ENCODE data around the gene DNAJB2.

Gene DNAJB2

DNA sequence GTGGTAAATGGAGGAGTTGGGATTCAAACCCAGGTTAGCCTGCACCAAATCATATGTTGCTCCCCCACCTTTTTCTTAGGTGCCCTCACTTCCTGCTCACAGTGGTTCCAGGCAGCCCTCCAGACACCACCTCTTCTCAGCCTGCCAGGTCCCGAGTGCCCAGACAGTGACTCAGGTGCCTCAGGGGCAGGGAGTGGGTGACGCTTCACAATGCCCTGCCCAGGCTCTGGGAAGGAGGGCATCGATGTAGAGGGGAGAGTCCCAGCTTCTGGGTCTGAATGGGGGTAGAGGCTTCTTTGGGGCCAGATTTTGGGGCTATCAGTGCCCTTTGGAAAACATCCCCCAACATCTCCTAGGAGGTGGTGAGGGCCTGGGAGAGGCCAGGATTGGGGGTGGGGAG, 5.2 kb upstream of the DNAJB2 start:
- peak overlapping the region; percentile 71 for H3K18ac ChIP-seq (ENCODE audit: low read length)
- WGBS (ENCODE audit: extremely low coverage, insufficient coverage, insufficient read length), result no CpG with 5 or more reads among the region's 3 CpGs
- peak overlapping the region; percentile 95 for H4K91ac ChIP-seq (ENCODE audit: low read depth, low read length)
- H3K79me2 ChIP-seq (ENCODE audit: control insufficient read depth, insufficient read depth, low read length, poor library complexity), result peaks cover 2% of the 10 kb centered on the region
- no peak overlapping the region for H3K23ac ChIP-seq (ENCODE audit: low read length)
- H3K9me3 ChIP-seq (ENCODE audit: insufficient read depth, low read depth, low read length), result no peaks in the 10 kb centered on the region
- DNase-seq, result peak; percentile 93
- H2BK120ac ChIP-seq (ENCODE audit: insufficient read depth, low read length, poor library complexity), result peak overlapping the region; percentile 80
- H3K4me1 ChIP-seq (ENCODE audit: control insufficient read depth in 1 of 2, insufficient read depth in 2 of 2, low read length in 2 of 2), result peaks cover 18 to 22% of the 10 kb centered on the region in 2 experiments
- H2BK5ac ChIP-seq (ENCODE audit: low read depth, low read length, poor library complexity), result peak overlapping the region; percentile 88
- no peak overlapping the region for H3K4ac ChIP-seq (ENCODE audit: low read depth, low read length)
- peak overlapping the region; percentile 80 for H3K14ac ChIP-seq (ENCODE audit: low read length)
- H3K27ac ChIP-seq (ENCODE audit: low read depth, low read length), result peak overlapping the region; percentile 96
- H2BK12ac ChIP-seq (ENCODE audit: low read length), result peak overlapping the region; percentile 58
- peak overlapping the region; percentile 50 for H3K4me2 ChIP-seq (ENCODE audit: low read length)
- H4K8ac ChIP-seq (ENCODE audit: low read depth, low read length), result peak overlapping the region; percentile 63
- peaks cover 19% of the 10 kb centered on the region for H3K79me1 ChIP-seq (ENCODE audit: low read length)
- no peak overlapping the region for H3K9ac ChIP-seq (ENCODE audit: low read length)
- no peaks in the 10 kb centered on the region for H3K27me3 ChIP-seq (ENCODE audit: insufficient read depth, low read length)
- H2AFZ ChIP-seq (ENCODE audit: insufficient read depth, low read length, poor library complexity), result peak overlapping the region; percentile 28
- H4K12ac ChIP-seq (ENCODE audit: low read depth, low read length), result peak overlapping the region; percentile 71
- H2AK5ac ChIP-seq (ENCODE audit: low read length), result peak overlapping the region; percentile 21
- H3K36me3 ChIP-seq (ENCODE audit: control insufficient read depth in 1 of 2, insufficient read depth in 2 of 2, low read length in 2 of 2), result no peaks in the 10 kb centered on the region
- no peak overlapping the region for H3K4me3 ChIP-seq (ENCODE audit: low read depth, low read length)

DNA sequence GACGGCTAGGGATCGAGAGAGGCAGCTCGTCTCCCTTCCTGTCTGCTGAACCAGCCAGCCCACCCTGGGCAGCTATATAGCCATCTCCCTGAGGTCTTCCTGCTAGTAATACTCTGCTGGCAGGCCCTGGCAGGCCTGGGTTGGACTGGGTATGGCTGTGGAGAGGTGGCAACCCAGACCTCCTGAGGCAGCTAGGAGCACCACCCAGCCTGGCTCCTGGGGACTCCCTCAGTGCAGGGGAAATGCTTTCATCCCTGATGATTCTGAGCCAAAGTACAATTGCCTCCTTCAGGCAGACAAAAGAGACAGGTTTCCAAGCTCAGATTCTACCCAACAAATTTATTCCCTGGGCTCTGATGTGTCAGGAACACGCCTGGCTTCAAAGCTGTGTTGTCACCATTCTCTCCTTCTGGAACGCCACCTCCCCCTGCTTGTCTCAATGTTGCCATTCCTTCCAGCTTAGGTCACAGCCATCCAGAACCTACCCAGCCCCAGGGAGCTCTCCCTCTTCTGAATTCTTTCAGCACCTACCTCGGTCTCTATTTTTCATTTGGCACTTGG, 4.7 kb upstream of the DNAJB2 start:
- no peak overlapping the region for H3K23ac ChIP-seq (ENCODE audit: low read length)
- H4K12ac ChIP-seq (ENCODE audit: low read depth, low read length), result peak overlapping the region; percentile 71
- DNase-seq, result peak; percentile 93 to 96
- H3K4me3 ChIP-seq (ENCODE audit: low read depth, low read length), result no peak overlapping the region
- H3K27ac ChIP-seq (ENCODE audit: low read depth, low read length), result peak overlapping the region; percentile 96
- H3K18ac ChIP-seq (ENCODE audit: low read length), result peak overlapping the region; percentile 71
- peak overlapping the region; percentile 21 for H2AK5ac ChIP-seq (ENCODE audit: low read length)
- peak overlapping the region; percentile 58 for H2BK12ac ChIP-seq (ENCODE audit: low read length)
- H4K8ac ChIP-seq (ENCODE audit: low read depth, low read length), result peak overlapping the region; percentile 63
- H3K4ac ChIP-seq (ENCODE audit: low read depth, low read length), result no peak overlapping the region
- peaks cover 18 to 22% of the 10 kb centered on the region in 2 experiments for H3K4me1 ChIP-seq (ENCODE audit: control insufficient read depth in 1 of 2, insufficient read depth in 2 of 2, low read length in 2 of 2)
- no peaks in the 10 kb centered on the region for H3K9me3 ChIP-seq (ENCODE audit: insufficient read depth, low read depth, low read length)
- peak overlapping the region; percentile 95 for H4K91ac ChIP-seq (ENCODE audit: low read depth, low read length)
- H3K79me2 ChIP-seq (ENCODE audit: control insufficient read depth, insufficient read depth, low read length, poor library complexity), result peaks cover 4% of the 10 kb centered on the region
- H3K14ac ChIP-seq (ENCODE audit: low read length), result peak overlapping the region; percentile 80
- H2BK120ac ChIP-seq (ENCODE audit: insufficient read depth, low read length, poor library complexity), result peak overlapping the region; percentile 80
- H3K27me3 ChIP-seq (ENCODE audit: insufficient read depth, low read length), result no peaks in the 10 kb centered on the region
- peak overlapping the region; percentile 88 for H2BK5ac ChIP-seq (ENCODE audit: low read depth, low read length, poor library complexity)
- no peaks in the 10 kb centered on the region for H3K36me3 ChIP-seq (ENCODE audit: control insufficient read depth in 1 of 2, insufficient read depth in 2 of 2, low read length in 2 of 2)
- peaks cover 23% of the 10 kb centered on the region for H3K79me1 ChIP-seq (ENCODE audit: low read length)
- no peak overlapping the region for H3K9ac ChIP-seq (ENCODE audit: low read length)
- WGBS (ENCODE audit: extremely low coverage, insufficient coverage, insufficient read length), result no CpG with 5 or more reads among the region's 6 CpGs
- peak overlapping the region; percentile 28 for H2AFZ ChIP-seq (ENCODE audit: insufficient read depth, low read length, poor library complexity)
- H3K4me2 ChIP-seq (ENCODE audit: low read length), result peak overlapping the region; percentile 50

GRCh38 chr2:219277703-219278654, 1.2 kb upstream of the DNAJB2 start:
- Histone ChIP-seq H3K27me3 (ENCODE audit: insufficient read depth, low read length) (no peaks in the 10 kb centered on the region), H3K36me3 (ENCODE audit: control insufficient read depth in 1 of 2, insufficient read depth in 2 of 2, low read length in 2 of 2) (peaks cover 20% of the 10 kb centered on the region in 2 experiments), H3K79me1 (ENCODE audit: low read length) (peaks cover 27% of the 10 kb centered on the region), H4K8ac (ENCODE audit: low read depth, low read length) (peak overlapping the region; percentile 58), H3K18ac (ENCODE audit: low read length) (no peak overlapping the region), H3K4ac (ENCODE audit: low read depth, low read length) (no peak overlapping the region), H3K4me1 (ENCODE audit: control insufficient read depth in 1 of 2, insufficient read depth in 2 of 2, low read length in 2 of 2) (peaks cover 23 to 28% of the 10 kb centered on the region in 2 experiments), H3K14ac (ENCODE audit: low read length) (peak overlapping the region; percentile 5), H3K4me2 (ENCODE audit: low read length) (peak overlapping the region; percentile 49), H3K9ac (ENCODE audit: low read length) (no peak overlapping the region), H2BK120ac (ENCODE audit: insufficient read depth, low read length, poor library complexity) (peak overlapping the region; percentile 52), H3K23ac (ENCODE audit: low read length) (no peak overlapping the region), H2AK5ac (ENCODE audit: low read length) (peak overlapping the region; percentile 5), H3K27ac (ENCODE audit: low read depth, low read length) (peak overlapping the region; percentile 70), H2AFZ (ENCODE audit: insufficient read depth, low read length, poor library complexity) (peak overlapping the region; percentile 13), H3K4me3 (ENCODE audit: low read depth, low read length) (no peak overlapping the region), H4K12ac (ENCODE audit: low read depth, low read length) (peak overlapping the region; percentile 22), H3K79me2 (ENCODE audit: control insufficient read depth, insufficient read depth, low read length, poor library complexity) (peaks cover 8% of the 10 kb centered on the region), H4K91ac (ENCODE audit: low read depth, low read length) (peak overlapping the region; percentile 49), H2BK5ac (ENCODE audit: low read depth, low read length, poor library complexity) (peak overlapping the region; percentile 11), H2BK12ac (ENCODE audit: low read length) (peak overlapping the region; percentile 19), H3K9me3 (ENCODE audit: insufficient read depth, low read depth, low read length) (no peaks in the 10 kb centered on the region)
- WGBS (ENCODE audit: extremely low coverage, insufficient coverage, insufficient read length), result no CpG with 5 or more reads among the region's 25 CpGs
- peak; percentile 74 to 94 for DNase-seq

- H3K27ac ChIP-seq (ENCODE audit: low read depth, low read length), result peak overlapping the region; percentile 70
- no peak overlapping the region for H4K12ac ChIP-seq (ENCODE audit: low read depth, low read length)
- no peak overlapping the region for H3K23ac ChIP-seq (ENCODE audit: low read length)
- H3K4me2 ChIP-seq (ENCODE audit: low read length), result peak overlapping the region; percentile 46
- H2AK5ac ChIP-seq (ENCODE audit: low read length), result peak overlapping the region; percentile 5
- H2AFZ ChIP-seq (ENCODE audit: insufficient read depth, low read length, poor library complexity), result no peak overlapping the region
- H3K9me3 ChIP-seq (ENCODE audit: insufficient read depth, low read depth, low read length), result no peaks in the 10 kb centered on the region
- H4K91ac ChIP-seq (ENCODE audit: low read depth, low read length), result peak overlapping the region; percentile 49
- H3K4me1 ChIP-seq (ENCODE audit: control insufficient read depth in 1 of 2, insufficient read depth in 2 of 2, low read length in 2 of 2), result peaks cover 23 to 25% of the 10 kb centered on the region in 2 experiments
- H2BK12ac ChIP-seq (ENCODE audit: low read length), result peak overlapping the region; percentile 16
- H2BK120ac ChIP-seq (ENCODE audit: insufficient read depth, low read length, poor library complexity), result peak overlapping the region; percentile 37
- peak overlapping the region; percentile 7 for H2BK5ac ChIP-seq (ENCODE audit: low read depth, low read length, poor library complexity)
- no peaks in the 10 kb centered on the region for H3K27me3 ChIP-seq (ENCODE audit: insufficient read depth, low read length)
- no peak overlapping the region for H3K4ac ChIP-seq (ENCODE audit: low read depth, low read length)
- DNase-seq, result no peak
- H3K79me1 ChIP-seq (ENCODE audit: low read length), result peaks cover 26% of the 10 kb centered on the region
- WGBS (ENCODE audit: extremely low coverage, insufficient coverage, insufficient read length), result no CpG with 5 or more reads among the region's 9 CpGs
- H4K8ac ChIP-seq (ENCODE audit: low read depth, low read length), result peak overlapping the region; percentile 11
- H3K18ac ChIP-seq (ENCODE audit: low read length), result no peak overlapping the region
- no peak overlapping the region for H3K9ac ChIP-seq (ENCODE audit: low read length)
- peaks cover 26% of the 10 kb centered on the region in 2 experiments for H3K36me3 ChIP-seq (ENCODE audit: control insufficient read depth in 1 of 2, insufficient read depth in 2 of 2, low read length in 2 of 2)
- H3K14ac ChIP-seq (ENCODE audit: low read length), result peak overlapping the region; percentile 5
- peaks cover 8% of the 10 kb centered on the region for H3K79me2 ChIP-seq (ENCODE audit: control insufficient read depth, insufficient read depth, low read length, poor library complexity)
- no peak overlapping the region for H3K4me3 ChIP-seq (ENCODE audit: low read depth, low read length)
Observed at GRCh38 chr2:219278655-219279150, 463 bp upstream of the DNAJB2 start.
